ENCODE measurements around the gene BOK.

- TF ChIP-seq CTCF (IDR thresholded peaks at IDR 0.05) (no peak), POLR2A (IDR thresholded peaks at IDR 0.05) (no peak)
Observed at GRCh38 chr2:241551998-241552737, 6.4 kb upstream of the BOK start.
